ENCODE data around the gene PGM3. TPM values are rescaled to one million over a fixed set of nuclear protein-coding genes. Genes with fewer than 3 reads are reported as not detected.

Gene PGM3
- total RNA-seq, 1 donor from 2014 or later = 31.3 TPM

GRCh38 chr6:83126807-83127206 lies 66.3 kb downstream of the PGM3 start:
- Mint-ChIP-seq H3K27ac (no peak overlapping the region), H3K9me3 (no peaks in the 10 kb centered on the region), H3K36me3 (ENCODE audit: low read depth) (peaks cover 18% of the 10 kb centered on the region), H3K27me3 (ENCODE audit: low read depth) (no peaks in the 10 kb centered on the region), H3K4me1 (ENCODE audit: low read depth) (no peaks in the 10 kb centered on the region), H3K4me3 (ENCODE audit: low read depth) (no peak overlapping the region)
- DNase-seq (ENCODE audit: low spot score) = no peak
- intact Hi-C loops (cut with micrococcal nuclease) = no loop called here

GRCh38 chr6:83126223-83126622 lies 66.8 kb downstream of the PGM3 start:
- Mint-ChIP-seq H3K27me3 (ENCODE audit: low read depth) (no peaks in the 10 kb centered on the region), H3K9me3 (no peaks in the 10 kb centered on the region), H3K4me1 (ENCODE audit: low read depth) (no peaks in the 10 kb centered on the region), H3K27ac (no peak overlapping the region), H3K4me3 (ENCODE audit: low read depth) (no peak overlapping the region), H3K36me3 (ENCODE audit: low read depth) (peaks cover 18% of the 10 kb centered on the region)
- DNase-seq (ENCODE audit: low spot score) = no peak
- intact Hi-C loops (cut with micrococcal nuclease) = no loop called here

- H3K27ac Mint-ChIP-seq = no peak overlapping the region
- H3K9me3 Mint-ChIP-seq = no peaks in the 10 kb centered on the region
- no peak overlapping the region for H3K4me3 Mint-ChIP-seq (ENCODE audit: low read depth)
- peaks cover 18% of the 10 kb centered on the region for H3K36me3 Mint-ChIP-seq (ENCODE audit: low read depth)
- intact Hi-C loops (cut with micrococcal nuclease) = no loop called here
- no peaks in the 10 kb centered on the region for H3K4me1 Mint-ChIP-seq (ENCODE audit: low read depth)
- no peak for DNase-seq (ENCODE audit: low spot score)
- no peaks in the 10 kb centered on the region for H3K27me3 Mint-ChIP-seq (ENCODE audit: low read depth)
Observed at GRCh38 chr6:83125425-83125824, 67.6 kb downstream of the PGM3 start.

- no peaks in the 10 kb centered on the region for H3K4me1 Mint-ChIP-seq (ENCODE audit: low read depth)
- no peak for DNase-seq (ENCODE audit: low spot score)
- no peak overlapping the region for H3K27ac Mint-ChIP-seq
- no peak overlapping the region for H3K4me3 Mint-ChIP-seq (ENCODE audit: low read depth)
- no peaks in the 10 kb centered on the region for H3K27me3 Mint-ChIP-seq (ENCODE audit: low read depth)
- intact Hi-C loops (cut with micrococcal nuclease) = no loop called here
- no peaks in the 10 kb centered on the region for H3K9me3 Mint-ChIP-seq
- H3K36me3 Mint-ChIP-seq (ENCODE audit: low read depth) = peaks cover 18% of the 10 kb centered on the region
Observed at GRCh38 chr6:83124553-83124952, 68.5 kb downstream of the PGM3 start.

- Mint-ChIP-seq H3K4me3 (ENCODE audit: low read depth) (no peak overlapping the region), H3K36me3 (ENCODE audit: low read depth) (no peaks in the 10 kb centered on the region), H3K27me3 (ENCODE audit: low read depth) (no peaks in the 10 kb centered on the region), H3K27ac (no peak overlapping the region), H3K9me3 (no peaks in the 10 kb centered on the region), H3K4me1 (ENCODE audit: low read depth) (no peaks in the 10 kb centered on the region)
- intact Hi-C loops (cut with micrococcal nuclease) = no loop called here
- no peak for DNase-seq (ENCODE audit: low spot score)
Observed at GRCh38 chr6:83119742-83120300, 73.2 kb downstream of the PGM3 start.

- no peaks in the 10 kb centered on the region for H3K36me3 Mint-ChIP-seq (ENCODE audit: low read depth)
Observed at GRCh38 chr6:83117802-83118201, 75.3 kb downstream of the PGM3 start.

More at GRCh38 chr6:83117802-83118201, 75.3 kb downstream of the PGM3 start:
- no peak overlapping the region for H3K4me3 Mint-ChIP-seq (ENCODE audit: low read depth)
- no peak overlapping the region for H3K27ac Mint-ChIP-seq
- intact Hi-C loops (cut with micrococcal nuclease) = no loop called here
- H3K27me3 Mint-ChIP-seq (ENCODE audit: low read depth) = no peaks in the 10 kb centered on the region
- no peak for DNase-seq (ENCODE audit: low spot score)
- H3K4me1 Mint-ChIP-seq (ENCODE audit: low read depth) = no peaks in the 10 kb centered on the region
- H3K9me3 Mint-ChIP-seq = no peaks in the 10 kb centered on the region

Other genes with a start within 250 kb of the PGM3 start
- 6.9 and 7.1 TPM in 2 replicates for gene UBE3D, start 127.4 kb downstream of the PGM3 start, total RNA-seq
- gene DOP1A, start 125.6 kb downstream of the PGM3 start, total RNA-seq = 6.5 and 7.5 TPM in 2 replicates
- 1.4 and 1.5 TPM in 2 replicates for gene RWDD2A, start 92 bp upstream of the PGM3 start, total RNA-seq
- gene ME1, start 237.8 kb upstream of the PGM3 start, total RNA-seq = 0.05 TPM in 1 of 2 replicates, not detected in the other

Data from activated T-helper 2 cell treated with anti-CD3 and anti-CD28 coated beads, Interferon-gamma antibody, Interleukin-2, Interleukin-4, amounts not matched to agents 10 μg/mL and 5 μg/mL and 100 μg/mL, durations not matched to agents 14 hours and 24 hours and 36 hours (primary cell).